Measurements from ENCODE around the gene NSUN2.

GRCh38 chr5:6584727-6585126, 48.1 kb downstream of the NSUN2 start:
- TF ChIP-seq CTCF (conservative IDR thresholded peaks at IDR 0.05; ENCODE audit: low read depth, low read length) (no peak), RFX5 (IDR thresholded peaks at IDR 0.05; ENCODE audit: low read depth, low read length) (no peak)
